GM18505 (cell line): ENCODE results near the gene ABL2.
"Not testable (repeated sequence)": the region's sequence is repeated elsewhere in the genome, so short reads cannot be mapped to it uniquely, and the experiment has no call there.

Source experiments
- ATAC-seq: cut with Tn5 transposase; IDR thresholded peaks from one replicate; pipeline ENCODE4 v1.9.1; 2021; ENCODE audit not compliant: unreplicated experiment
- POLR2A ChIP-seq: IDR thresholded peaks from 4 replicates; pipeline ENCODE4 v1.6.1; 2011; ENCODE audit warnings: borderline replicate concordance; ENCODE audit not compliant: insufficient read depth, insufficient read length; ENCODE audit errors: extremely low read depth

ABL2 gene

GRCh38 chr1:179144626-179145025 lies 84.9 kb downstream of the ABL2 start:
- no peak for ATAC-seq
- no peak for TF ChIP-seq POLR2A

- no peak for TF ChIP-seq POLR2A
- ATAC-seq, result no peak
These were observed 86.2 kb downstream of the ABL2 start for GRCh38 chr1:179143322-179143721.

GRCh38 chr1:179142889-179143299 lies 86.6 kb downstream of the ABL2 start:
- no peak for ATAC-seq
- TF ChIP-seq POLR2A, result no peak

- ATAC-seq, result no peak
- no peak for TF ChIP-seq POLR2A
These were observed 87.8 kb downstream of the ABL2 start for GRCh38 chr1:179141592-179142251.

DNA sequence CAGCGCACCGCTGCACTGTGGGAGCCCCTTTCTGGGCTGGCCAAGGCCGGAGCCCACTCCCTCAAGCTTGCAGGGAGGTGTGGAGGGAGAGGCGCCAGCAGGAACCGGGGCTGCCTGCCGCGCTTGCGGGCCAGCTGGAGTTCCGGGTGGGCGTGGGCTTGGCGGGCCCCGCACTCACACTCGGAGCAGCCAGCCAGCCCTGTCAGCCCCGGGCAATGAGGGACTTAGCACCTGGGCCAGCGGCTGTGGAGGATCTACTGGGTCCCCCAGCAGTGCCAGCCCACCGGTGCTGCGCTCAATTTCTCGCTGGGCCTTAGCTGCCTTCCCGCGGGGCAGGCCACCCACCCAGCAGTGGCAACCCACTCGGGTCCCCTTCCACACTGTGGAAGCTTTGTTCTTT lies 90.7 kb downstream of the ABL2 start:
- not testable (repeated sequence) for ATAC-seq

DNA sequence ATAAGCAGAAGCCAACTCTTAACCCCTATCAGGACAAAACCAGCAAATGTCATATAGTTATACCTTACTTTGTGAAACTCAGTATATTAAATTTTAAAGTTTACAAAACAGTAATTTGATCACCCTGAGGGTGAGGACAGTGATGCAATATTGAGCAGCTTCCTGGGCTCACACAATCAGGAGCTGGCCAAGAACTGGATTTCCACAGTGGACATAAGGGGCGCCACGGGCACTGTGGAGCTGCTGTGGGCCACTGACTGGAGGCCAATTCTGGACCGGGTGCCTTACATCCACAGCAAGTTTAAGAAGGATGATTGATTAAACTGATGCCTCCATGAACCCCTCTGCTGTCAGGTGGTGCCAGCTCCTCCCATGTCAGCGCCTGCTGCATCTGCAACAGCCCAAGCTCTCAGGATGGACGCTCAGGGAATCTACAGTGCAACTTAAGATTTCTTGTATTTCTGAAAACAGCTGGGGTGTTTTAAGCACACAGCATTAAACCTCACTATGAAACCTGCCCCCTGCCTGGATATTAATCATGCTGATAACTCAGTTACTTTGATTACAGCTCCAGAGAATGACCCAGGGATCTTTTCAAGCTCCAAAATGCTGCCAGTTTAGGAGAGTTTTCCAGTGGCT lies 91.7 kb downstream of the ABL2 start:
- no peak for TF ChIP-seq POLR2A
- ATAC-seq, result no peak

DNA sequence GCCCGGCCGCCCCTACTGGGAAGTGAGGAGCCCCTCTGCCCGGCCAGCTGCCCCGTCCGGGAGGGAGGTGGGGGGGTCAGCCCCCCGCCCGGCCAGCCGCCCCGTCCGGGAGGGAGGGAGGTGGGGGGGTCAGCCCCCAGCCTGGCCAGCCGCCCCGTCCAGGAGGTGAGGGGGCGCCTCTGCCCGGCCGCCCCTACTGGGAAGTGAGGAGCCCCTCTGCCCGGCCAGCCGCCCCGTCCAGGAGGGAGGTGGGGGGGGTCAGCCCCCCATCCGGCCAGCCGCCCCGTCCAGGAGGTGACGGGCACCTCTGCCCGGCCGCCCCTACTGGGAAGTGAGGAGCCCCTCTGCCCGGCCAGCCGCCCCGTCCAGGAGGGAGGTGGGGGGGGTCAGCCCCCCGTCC lies 93.8 kb downstream of the ABL2 start:
- ATAC-seq, result not testable (repeated sequence)

GRCh38 chr1:179135168-179135567 lies 94.3 kb downstream of the ABL2 start:
- ATAC-seq, result not testable (repeated sequence)

- ATAC-seq, result peak; percentile 93
- no peak for TF ChIP-seq POLR2A
These were observed 99.6 kb downstream of the ABL2 start for GRCh38 chr1:179129702-179130473.

- no peak for ATAC-seq
- TF ChIP-seq POLR2A, result no peak
These were observed 101.0 kb downstream of the ABL2 start for GRCh38 chr1:179128520-179128919.

DNA sequence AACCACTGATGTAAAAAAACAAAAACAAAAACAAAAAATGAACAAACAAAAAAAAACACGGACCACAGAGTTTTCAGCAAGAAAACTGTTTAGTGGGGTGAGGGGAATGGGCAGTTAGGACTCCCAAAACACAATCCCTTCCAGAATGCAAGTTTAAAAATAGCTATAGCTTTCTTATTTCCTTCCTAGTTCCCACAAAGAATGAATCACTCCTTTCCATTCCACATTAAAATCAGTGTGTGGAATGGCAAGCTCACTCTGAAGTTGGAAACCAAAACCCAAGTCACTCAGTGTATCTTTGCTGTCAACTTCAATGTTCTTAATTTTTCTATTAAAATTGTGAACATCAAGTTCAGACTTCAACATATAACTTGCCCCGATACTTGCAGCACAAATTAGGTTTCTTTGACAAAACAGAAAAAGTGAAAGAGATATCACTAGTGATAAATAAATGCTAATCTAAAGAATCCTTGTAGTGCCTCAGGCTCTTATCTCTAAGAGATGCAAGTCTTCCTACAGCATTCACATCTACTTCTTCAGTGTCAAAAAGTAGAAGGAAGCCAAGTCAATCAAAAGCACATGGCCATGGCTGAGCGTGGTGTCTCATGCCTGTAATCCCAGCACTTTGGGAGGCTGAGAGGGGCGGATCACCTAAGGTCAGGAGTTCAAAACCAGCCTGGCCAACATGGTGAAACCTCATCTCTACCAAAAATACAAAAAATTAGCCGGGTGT lies 102.1 kb downstream of the ABL2 start:
- no peak for ATAC-seq
- no peak for TF ChIP-seq POLR2A

- no peak for TF ChIP-seq POLR2A
These were observed 103.0 kb downstream of the ABL2 start for GRCh38 chr1:179126338-179127060.

GRCh38 chr1:179124873-179125272 lies 104.6 kb downstream of the ABL2 start:
- TF ChIP-seq POLR2A, result no peak
- ATAC-seq, result no peak

More at GRCh38 chr1:179126338-179127060, 103.0 kb downstream of the ABL2 start:
- no peak for ATAC-seq
